OCI-LY3 (cell line): ENCODE measurements around the gene TMPRSS12.
"Not testable (repeated sequence)": the region's sequence is repeated elsewhere in the genome, so short reads cannot be mapped to it uniquely, and the experiment has no call there.

Experiments used
- H2AFZ ChIP-seq: fragments of 200-600, 300-600 bp; shearing (Covaris generic); 2 replicates; pipeline ENCODE4 v1.6.0; 2014; ENCODE audit warnings: antibody characterized with exemption, low read depth, low read length
- H3K27ac ChIP-seq: fragments of 200-600, 300-600 bp; sonication (generic); 2 replicates; pipeline ENCODE4 v1.5.1; 2014; ENCODE audit warnings: mild to moderate bottlenecking, low read length, moderate library complexity, mixed read lengths
- H3K27me3 ChIP-seq: fragments of 200-600, 300-600 bp; sonication (generic); 2 replicates; pipeline ENCODE4 v1.6.1; 2014; ENCODE audit warnings: low read depth, low read length, mixed read lengths
- H3K36me3 ChIP-seq: fragments of 200-600, 300-600 bp; sonication (generic); replicated peaks from 2 replicates; pipeline ENCODE3; 2014; ENCODE audit warnings: low read depth, low read length, mixed read lengths
- H3K4me1 ChIP-seq: fragments of 300-600, 200-600 bp; sonication (generic); 2 replicates; pipeline ENCODE4 v1.6.1; 2014; ENCODE audit warnings: low read length, mixed read lengths
- H3K4me2 ChIP-seq: fragments of 200-600, 300-600 bp; sonication (generic); 2 replicates; pipeline ENCODE4 v1.6.1; 2014; ENCODE audit warnings: low read length, mixed read lengths
- H3K4me3 ChIP-seq: fragments of 300-600, 200-600 bp; sonication (generic); 2 replicates; pipeline ENCODE4 v1.5.1; 2014; ENCODE audit warnings: antibody characterized with exemption, mild to moderate bottlenecking, low read length, moderate library complexity
- H3K79me2 ChIP-seq: fragments of 300-600, 200-600 bp; shearing (Covaris generic); 2 replicates; pipeline ENCODE4 v1.6.1; 2014; ENCODE audit warnings: mild to moderate bottlenecking, low read length, mixed read lengths
- H3K9ac ChIP-seq: fragments of 300-600, 200-600 bp; shearing (Covaris generic); 2 replicates; pipeline ENCODE4 v1.6.0; 2014; ENCODE audit warnings: mild to moderate bottlenecking, low read length, moderate library complexity
- H3K9me3 ChIP-seq: fragments of 200-600, 300-600 bp; shearing (Covaris generic); 2 replicates; pipeline ENCODE4 v1.6.1; 2014; ENCODE audit warnings: low read length, mixed read lengths; ENCODE audit not compliant: insufficient read depth
- H4K20me1 ChIP-seq: fragments of 200-600, 300-600 bp; sonication (generic); 2 replicates; pipeline ENCODE4 v1.6.1; 2016; ENCODE audit warnings: low read length, mixed read lengths; ENCODE audit not compliant: insufficient read depth
- EZH2phosphoT487 ChIP-seq: fragments of 200-600 bp; shearing (Covaris generic); IDR thresholded peaks from 2 replicates; pipeline ENCODE4 v1.6.1; 2018; ENCODE audit warnings: antibody characterized with exemption, mixed run types, low read depth
- TF ChIP-seq, protein P1 (sequence below): fragments of 200-600, 300-600 bp; sonication (generic); IDR thresholded peaks from 2 replicates; pipeline ENCODE4 v1.5.1; 2014; ENCODE audit warnings: antibody characterized with exemption, low read length, low read depth

TMPRSS12 gene

DNA sequence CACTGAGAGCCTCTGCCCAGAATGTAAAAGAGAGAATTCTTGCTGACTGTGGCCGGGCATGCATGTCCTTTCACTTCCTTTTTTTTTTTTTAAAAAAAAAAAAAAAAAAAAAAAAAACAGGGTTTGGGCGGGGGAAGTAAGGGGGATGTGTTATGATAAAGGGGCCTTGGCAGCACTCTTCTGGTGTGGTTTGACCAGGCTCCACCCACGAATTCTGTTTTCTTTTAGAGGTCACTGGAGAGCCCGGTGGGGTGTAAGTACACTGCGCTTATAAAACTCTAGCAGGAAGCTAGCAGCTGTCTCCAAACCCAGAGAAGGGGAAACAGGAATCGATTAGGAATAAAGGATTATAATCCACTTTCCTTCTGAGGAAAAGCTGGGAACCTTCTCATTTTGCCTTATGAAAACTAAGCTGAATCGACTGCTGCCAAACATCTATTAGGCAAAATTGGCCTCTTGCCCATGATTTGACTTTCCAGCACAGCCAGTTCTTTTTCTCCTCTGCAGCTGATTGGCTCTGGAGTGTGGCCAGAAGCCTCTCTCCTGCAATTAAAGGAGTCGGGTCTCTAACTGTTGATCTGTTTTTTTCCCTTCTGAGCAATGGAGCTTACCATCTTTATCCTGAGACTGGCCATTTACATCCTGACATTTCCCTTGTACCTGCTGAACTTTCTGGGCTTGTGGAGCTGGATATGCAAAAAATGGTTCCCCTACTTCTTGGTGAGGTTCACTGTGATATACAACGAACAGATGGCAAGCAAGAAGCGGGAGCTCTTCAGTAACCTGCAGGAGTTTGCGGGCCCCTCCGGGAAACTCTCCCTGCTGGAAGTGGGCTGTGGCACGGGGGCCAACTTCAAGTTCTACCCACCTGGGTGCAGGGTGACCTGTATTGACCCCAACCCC is 82.0 kb downstream of the TMPRSS12 start:
- peak overlapping the region; percentile 94 for H3K27ac ChIP-seq
- TF ChIP-seq, protein P1, sequence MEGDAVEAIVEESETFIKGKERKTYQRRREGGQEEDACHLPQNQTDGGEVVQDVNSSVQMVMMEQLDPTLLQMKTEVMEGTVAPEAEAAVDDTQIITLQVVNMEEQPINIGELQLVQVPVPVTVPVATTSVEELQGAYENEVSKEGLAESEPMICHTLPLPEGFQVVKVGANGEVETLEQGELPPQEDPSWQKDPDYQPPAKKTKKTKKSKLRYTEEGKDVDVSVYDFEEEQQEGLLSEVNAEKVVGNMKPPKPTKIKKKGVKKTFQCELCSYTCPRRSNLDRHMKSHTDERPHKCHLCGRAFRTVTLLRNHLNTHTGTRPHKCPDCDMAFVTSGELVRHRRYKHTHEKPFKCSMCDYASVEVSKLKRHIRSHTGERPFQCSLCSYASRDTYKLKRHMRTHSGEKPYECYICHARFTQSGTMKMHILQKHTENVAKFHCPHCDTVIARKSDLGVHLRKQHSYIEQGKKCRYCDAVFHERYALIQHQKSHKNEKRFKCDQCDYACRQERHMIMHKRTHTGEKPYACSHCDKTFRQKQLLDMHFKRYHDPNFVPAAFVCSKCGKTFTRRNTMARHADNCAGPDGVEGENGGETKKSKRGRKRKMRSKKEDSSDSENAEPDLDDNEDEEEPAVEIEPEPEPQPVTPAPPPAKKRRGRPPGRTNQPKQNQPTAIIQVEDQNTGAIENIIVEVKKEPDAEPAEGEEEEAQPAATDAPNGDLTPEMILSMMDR: no peak
- no peak for TF ChIP-seq EZH2phosphoT487
- peak overlapping the region; percentile 74 for H3K9ac ChIP-seq
- no peaks in the 10 kb centered on the region for H3K27me3 ChIP-seq
- peaks cover 53% of the 10 kb centered on the region for H3K4me1 ChIP-seq
- peak overlapping the region; percentile 97 for H3K4me2 ChIP-seq
- peak overlapping the region; percentile 64 for H2AFZ ChIP-seq
- no peaks in the 10 kb centered on the region for H3K36me3 ChIP-seq
- no peaks in the 10 kb centered on the region for H4K20me1 ChIP-seq
- no peaks in the 10 kb centered on the region for H3K9me3 ChIP-seq
- peak overlapping the region; percentile 81 for H3K4me3 ChIP-seq
- peaks cover 11% of the 10 kb centered on the region for H3K79me2 ChIP-seq

DNA sequence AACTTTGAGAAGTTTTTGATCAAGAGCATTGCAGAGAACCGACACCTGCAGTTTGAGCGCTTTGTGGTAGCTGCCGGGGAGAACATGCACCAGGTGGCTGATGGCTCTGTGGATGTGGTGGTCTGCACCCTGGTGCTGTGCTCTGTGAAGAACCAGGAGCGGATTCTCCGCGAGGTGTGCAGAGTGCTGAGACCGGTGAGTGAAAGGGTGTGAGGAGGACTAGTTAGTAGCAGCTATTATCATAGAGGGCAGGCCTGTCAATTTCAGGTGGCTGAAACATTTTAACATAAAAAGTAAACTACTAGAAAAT is 82.6 kb downstream of the TMPRSS12 start:
- Histone ChIP-seq H2AFZ (peak overlapping the region; percentile 64), H3K9ac (peak overlapping the region; percentile 70), H3K79me2 (peaks cover 11% of the 10 kb centered on the region), H3K4me3 (peak overlapping the region; percentile 81), H3K4me1 (peaks cover 53% of the 10 kb centered on the region), H3K9me3 (no peaks in the 10 kb centered on the region), H3K4me2 (peak overlapping the region; percentile 97), H3K27me3 (no peaks in the 10 kb centered on the region), H4K20me1 (no peaks in the 10 kb centered on the region), H3K27ac (peak overlapping the region; percentile 94), H3K36me3 (no peaks in the 10 kb centered on the region)
- TF ChIP-seq, protein P1: no peak
- TF ChIP-seq EZH2phosphoT487: no peak

DNA sequence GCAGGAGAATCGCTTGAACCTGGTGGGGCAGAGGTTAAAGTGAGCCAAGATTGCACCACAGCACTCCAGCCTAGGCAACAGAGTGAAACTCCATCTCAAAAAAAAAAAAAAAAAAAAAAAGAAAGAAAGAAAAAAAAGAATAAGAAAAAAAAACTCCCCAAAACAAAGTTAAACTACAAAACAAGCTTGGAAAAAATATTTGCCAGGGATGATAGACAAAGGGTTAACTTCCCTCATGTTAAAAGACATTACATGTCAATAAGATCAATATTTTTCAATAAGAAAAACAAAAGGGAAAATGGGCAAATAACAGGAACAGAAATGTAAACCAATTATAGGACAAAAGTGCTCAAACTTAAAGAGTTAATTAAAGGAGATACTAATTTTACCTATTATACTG is 83.2 kb downstream of the TMPRSS12 start:
- no peak overlapping the region for H2AFZ ChIP-seq
- H3K9ac ChIP-seq: peak overlapping the region; percentile 70; the same call in 1 of the 2 replicates
- H3K79me2 ChIP-seq: peaks cover 11% of the 10 kb centered on the region
- H3K27ac ChIP-seq: no peak overlapping the region; the same call in 1 of the 2 replicates
- H3K4me3 ChIP-seq: peak overlapping the region; percentile 81
- H3K36me3 ChIP-seq: no peaks in the 10 kb centered on the region
- H3K4me2 ChIP-seq: peak overlapping the region; percentile 97
- H3K27me3 ChIP-seq: no peaks in the 10 kb centered on the region
- no peaks in the 10 kb centered on the region for H4K20me1 ChIP-seq
- no peaks in the 10 kb centered on the region for H3K9me3 ChIP-seq
- TF ChIP-seq, protein P1: no peak
- no peak for TF ChIP-seq EZH2phosphoT487
- H3K4me1 ChIP-seq: peaks cover 53% of the 10 kb centered on the region

DNA sequence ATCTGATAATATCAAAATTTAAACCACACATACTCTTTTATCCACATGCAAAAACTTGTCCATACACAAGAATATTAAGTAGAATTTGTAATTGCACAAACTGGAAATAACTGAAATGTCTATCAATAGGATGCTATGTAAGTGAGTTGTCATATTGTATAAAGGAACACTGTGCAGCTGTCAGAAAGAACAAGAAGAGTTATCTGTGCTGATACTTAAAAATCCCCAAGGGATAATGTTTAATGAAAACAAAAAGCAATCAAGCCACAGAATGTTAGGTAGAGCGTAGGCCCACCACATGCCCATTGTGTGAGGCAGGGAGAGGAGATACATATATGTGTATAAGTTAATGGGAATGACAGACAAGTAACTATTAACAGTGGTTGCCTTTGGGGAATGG is 83.7 kb downstream of the TMPRSS12 start:
- Histone ChIP-seq H3K9ac (peak overlapping the region; percentile 18; the same call in 1 of the 2 replicates), H3K36me3 (no peaks in the 10 kb centered on the region), H3K79me2 (peaks cover 11% of the 10 kb centered on the region), H3K4me3 (peak overlapping the region; percentile 81), H3K4me2 (peak overlapping the region; percentile 69), H3K4me1 (peaks cover 53% of the 10 kb centered on the region), H2AFZ (no peak overlapping the region), H3K27ac (no peak overlapping the region), H3K27me3 (no peaks in the 10 kb centered on the region), H4K20me1 (no peaks in the 10 kb centered on the region), H3K9me3 (no peaks in the 10 kb centered on the region)
- no peak for TF ChIP-seq EZH2phosphoT487
- TF ChIP-seq, protein P1: no peak

DNA sequence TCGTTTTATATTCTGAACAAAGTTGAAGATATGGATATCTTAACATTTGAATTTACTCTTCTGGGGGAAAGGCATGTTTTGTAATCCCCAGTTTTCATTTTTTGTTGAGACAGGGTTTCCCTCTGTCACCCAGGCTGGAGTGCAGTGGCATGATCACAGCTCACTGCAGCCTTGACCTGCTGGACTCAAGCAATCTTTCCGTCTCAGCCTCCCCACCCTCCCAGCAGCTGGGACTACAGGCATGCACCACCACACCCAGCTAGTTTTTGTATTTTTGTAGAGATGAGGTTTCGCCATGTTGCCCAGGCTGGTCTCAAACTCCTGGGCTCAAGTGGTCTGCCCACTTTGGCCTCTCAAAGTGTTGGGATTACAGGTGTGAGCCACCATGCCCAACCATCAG is 84.2 kb downstream of the TMPRSS12 start:
- not testable (repeated sequence) for H3K27ac ChIP-seq, H3K36me3 ChIP-seq, H3K9ac ChIP-seq, H3K9me3 ChIP-seq, H3K27me3 ChIP-seq, H4K20me1 ChIP-seq, H2AFZ ChIP-seq
- Histone ChIP-seq H3K4me1 (peaks cover 52% of the 10 kb centered on the region), H3K79me2 (peaks cover 11% of the 10 kb centered on the region), H3K4me2 (peak overlapping the region; percentile 69), H3K4me3 (peak overlapping the region; percentile 12)
